Measurements from ENCODE around the gene ELAC1.
"Not testable (repeated sequence)": the region's sequence is repeated elsewhere in the genome, so short reads cannot be mapped to it uniquely, and the experiment has no call there.

Gene ELAC1, protein sequence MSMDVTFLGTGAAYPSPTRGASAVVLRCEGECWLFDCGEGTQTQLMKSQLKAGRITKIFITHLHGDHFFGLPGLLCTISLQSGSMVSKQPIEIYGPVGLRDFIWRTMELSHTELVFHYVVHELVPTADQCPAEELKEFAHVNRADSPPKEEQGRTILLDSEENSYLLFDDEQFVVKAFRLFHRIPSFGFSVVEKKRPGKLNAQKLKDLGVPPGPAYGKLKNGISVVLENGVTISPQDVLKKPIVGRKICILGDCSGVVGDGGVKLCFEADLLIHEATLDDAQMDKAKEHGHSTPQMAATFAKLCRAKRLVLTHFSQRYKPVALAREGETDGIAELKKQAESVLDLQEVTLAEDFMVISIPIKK

DNA sequence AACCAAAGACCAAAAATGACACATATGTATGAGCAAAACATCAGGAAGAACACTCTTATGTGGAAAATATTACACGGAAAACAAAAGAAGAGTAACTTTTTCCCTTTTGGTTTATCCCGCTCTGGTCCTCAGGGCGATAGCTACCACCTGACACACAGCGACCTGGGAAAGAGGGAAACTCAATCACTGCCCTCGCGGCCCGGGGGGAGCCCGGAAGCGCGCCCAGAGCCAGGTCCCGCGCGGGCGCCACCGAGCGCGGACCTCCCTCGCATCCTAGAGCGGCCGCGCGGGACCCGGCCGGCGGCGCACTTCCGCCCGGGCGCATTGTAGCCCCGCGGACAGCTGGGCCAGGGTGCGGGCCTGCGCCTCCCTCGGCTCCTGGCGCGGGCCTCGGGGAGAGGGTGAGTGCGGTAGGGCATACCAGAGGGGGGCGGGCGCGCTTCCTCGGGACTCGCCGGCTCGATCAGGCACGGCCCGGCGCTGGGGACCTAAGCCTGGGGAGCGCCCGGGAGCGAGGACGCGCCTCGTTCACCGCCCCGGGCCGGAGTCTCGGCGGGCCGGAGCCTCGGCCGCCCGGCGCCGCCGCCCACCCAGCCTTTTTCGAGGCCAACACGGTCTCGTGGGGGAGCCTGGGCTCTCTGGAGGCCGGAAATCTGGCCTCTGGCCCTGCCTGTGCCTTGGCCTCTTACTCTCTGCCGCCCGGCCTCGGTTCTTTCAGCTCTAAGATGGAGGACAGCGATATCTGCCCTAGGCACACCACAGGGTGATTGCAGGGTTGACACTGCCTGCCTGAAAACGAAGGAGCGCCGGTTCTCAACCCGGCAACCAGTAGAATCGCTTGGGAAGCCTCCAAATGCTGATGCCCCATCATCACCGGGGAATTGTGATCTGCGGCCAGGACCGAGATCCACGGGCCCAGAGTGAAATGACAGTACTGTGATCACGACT, at the start of gene ELAC1:
ELAC1 (plus strand) TSS at position 327 of the 948 bp plus-strand sequence. CDS start 6,365 bp downstream, outside the sequence.
- peak; percentile 88 for DNase-seq (ENCODE audit: low read depth)

DNA sequence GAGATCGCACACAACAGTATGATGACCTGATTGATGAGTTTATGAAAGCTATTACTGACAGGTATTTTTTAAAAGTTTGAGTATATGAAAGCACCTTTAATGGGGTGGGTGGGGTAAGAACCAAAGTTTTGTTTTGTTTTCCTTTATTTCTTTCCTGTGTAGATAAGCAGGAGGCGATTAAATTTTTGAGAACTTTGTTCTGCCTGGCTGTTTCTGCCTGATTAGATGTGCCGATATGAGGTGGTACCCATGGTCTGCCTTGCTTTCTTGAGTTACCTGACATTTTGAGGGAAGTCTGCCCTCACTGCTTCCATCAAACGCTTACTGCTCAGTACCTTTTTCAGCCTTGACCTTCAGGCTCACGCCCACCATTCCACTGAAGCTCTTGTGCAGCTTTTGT, 49.7 kb upstream of the ELAC1 start:
- DNase-seq (ENCODE audit: low read depth) = no peak

DNA sequence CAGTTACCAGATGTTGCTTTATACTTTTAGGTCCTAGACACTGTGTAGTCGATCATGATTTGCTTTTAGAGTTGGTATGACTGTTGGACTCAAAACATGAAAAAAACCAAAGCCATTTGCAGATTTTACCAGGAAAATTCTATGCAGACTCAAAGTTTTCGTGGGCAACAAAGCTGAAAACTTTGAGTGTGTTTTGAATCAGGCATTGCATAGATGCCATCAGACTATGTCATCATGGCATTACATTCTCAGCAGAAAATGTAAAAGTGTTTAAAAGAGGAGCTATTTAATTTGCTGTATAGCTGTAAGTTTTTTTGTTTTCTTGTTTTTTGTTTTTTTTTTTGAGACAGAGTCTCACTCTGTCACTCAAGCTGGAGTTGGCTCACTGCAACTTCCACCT, 43.5 kb upstream of the ELAC1 start:
- no peak for DNase-seq (ENCODE audit: low read depth)

DNA sequence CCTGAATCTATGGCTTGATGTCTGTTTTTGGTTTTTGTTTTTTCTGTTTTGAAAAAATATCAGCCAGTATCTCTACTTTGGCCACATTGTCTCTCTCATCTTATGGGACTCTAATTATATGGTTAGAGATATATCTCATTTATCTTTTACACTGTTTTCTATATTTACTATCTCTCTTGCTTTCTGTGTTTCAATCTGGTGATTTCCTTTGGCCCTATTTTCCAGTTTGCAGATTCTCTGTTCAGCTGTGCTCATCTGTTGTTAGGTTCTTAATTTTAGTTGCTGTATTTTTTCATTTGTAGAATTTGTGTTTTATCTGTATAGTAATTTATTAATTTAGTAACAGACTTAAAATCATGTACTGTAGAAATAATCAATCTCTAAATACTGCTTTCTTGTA, 41.3 kb upstream of the ELAC1 start:
- no peak for DNase-seq (ENCODE audit: low read depth)

DNA sequence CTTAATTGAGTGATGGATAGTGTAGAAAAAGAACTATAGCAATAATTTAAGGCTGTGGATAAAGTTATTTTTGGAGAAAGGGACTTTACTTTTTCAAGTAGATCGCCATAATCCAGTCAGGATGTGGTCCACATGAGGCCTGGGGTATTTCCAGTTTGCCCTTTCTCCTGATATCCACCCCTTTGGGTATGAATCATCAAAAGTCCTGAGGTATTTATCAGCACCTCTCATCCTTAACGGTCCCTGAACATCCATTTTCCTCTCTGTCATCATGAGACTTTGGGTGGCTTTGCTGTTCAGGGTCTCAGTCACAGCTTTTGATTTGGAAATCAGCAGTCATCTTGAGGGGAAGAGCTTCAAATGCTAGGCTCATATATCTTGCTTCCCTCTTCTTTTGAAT, 39.3 kb upstream of the ELAC1 start:
- DNase-seq (ENCODE audit: low read depth) = no peak

DNA sequence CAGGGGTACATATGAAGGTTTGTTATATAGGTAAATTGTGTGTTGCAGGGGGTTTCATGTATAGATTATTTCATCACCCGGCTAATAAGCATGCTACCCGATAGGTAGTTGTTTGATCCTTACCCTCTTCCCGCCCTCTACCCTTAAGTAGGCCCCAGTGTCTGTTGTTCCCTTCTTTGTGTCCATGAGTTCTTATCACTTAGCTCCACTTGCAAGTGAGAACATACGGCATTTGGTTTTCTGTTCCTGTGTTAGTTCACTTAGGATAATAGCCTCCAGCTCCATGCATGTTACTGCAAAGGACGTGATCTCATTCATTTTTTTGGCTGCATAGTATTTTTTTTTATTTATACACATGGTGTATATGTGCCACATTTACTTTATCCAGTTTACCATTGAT, 34.2 kb upstream of the ELAC1 start:
- no peak for DNase-seq (ENCODE audit: low read depth)

DNA sequence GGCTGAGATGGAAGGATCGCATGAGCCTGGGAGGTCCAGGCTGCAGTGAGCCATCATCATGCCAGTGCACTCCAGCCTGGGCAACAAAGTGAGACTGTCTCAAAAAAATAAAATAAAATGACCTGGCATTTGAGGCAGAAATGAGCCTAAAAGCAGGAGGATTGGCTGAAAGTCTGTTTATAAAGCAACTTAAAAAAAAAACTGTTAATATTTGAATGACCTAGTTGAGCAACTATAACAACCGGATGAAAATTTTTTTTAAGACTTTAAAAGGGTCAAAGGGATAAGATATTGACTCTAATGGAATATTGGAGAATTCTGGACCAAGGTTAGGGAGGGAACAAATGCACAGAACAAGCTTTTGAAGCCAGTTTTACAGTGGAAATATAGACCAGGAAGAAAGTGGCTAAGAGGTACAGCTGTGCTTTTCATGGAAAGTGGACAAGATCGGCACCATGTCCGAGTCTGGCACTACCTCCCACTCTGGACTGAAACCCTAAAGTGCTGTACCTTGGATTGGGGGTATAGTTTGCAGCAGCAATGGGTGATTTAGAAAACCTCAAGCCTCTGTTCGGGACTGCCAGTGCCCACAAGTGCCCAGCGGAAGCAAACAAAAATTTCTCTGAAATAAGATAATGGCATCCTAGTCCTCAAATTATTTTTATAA, 33.2 kb upstream of the ELAC1 start:
- no peak for DNase-seq (ENCODE audit: low read depth)

DNA sequence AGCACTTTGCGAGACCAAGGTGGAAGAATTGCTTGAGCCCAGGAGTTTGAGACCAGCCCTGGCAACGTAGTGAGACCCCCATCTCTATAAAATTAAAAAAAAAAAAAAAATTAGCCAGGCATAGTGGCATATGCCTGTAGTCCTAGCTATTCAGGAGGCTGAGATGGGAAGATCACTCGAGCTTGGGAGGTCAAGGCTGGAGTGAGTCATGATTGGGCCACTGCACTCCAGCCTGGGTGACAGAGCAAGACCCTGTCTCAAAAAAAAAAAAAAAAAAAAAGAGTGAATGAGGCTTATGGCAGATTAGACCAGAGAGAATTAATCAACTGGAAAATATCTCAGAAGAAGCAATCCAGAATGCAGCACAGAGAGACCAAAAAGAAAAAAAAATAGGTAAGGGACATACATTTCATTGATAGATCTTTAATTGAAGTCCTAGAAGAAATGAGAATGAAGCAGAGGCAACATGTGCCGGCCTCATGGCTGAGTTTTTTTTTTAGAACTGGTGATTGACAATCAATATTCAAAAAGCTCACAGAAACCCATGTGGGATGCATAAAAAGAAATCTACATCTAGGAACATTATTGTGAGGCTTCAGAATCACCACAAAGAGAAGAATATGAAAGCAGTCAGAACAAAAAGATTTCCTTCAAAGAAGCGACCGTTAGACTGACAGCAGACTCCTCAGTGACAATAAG, 32.2 kb upstream of the ELAC1 start:
- no peak for DNase-seq (ENCODE audit: low read depth)

DNA sequence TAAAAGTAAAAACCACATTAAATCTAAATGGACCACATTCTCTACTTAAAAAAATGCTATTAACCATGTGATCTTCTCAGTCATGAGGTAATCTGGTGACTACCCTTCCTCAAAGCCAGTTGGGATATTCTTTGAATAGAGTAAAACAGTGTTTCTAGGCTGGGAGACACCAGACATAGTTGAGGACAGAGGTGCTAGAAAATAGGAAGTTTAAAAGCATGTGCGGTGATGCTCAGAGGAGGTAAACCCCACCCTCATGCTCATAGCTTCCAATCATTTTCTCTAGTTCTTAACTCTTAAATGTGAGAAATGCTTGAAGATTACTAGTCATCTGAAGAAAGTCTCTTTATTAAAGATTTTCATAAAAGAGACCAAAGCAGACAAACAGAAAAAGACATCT, 30.7 kb upstream of the ELAC1 start:
- DNase-seq (ENCODE audit: low read depth) = no peak

DNA sequence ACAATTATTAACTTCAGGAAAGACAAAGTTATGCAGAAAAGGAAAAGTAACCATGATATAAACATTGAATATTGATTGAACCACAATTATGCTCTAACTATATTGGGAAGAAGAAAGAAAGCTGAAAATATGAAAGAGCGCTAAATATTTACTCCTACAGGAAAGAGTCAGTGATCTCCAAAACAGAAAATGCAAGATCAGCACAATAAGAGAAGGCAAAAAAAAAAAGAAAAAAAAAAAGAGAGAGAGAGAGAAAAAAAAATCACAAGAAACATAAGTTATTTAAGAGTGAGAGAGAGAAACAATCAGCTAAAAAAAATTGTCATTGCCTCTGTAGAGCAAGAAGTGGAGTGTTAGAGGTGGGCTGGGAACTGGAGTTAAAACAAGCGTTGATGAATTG, 28.9 kb upstream of the ELAC1 start:
- no peak for DNase-seq (ENCODE audit: low read depth)

DNA sequence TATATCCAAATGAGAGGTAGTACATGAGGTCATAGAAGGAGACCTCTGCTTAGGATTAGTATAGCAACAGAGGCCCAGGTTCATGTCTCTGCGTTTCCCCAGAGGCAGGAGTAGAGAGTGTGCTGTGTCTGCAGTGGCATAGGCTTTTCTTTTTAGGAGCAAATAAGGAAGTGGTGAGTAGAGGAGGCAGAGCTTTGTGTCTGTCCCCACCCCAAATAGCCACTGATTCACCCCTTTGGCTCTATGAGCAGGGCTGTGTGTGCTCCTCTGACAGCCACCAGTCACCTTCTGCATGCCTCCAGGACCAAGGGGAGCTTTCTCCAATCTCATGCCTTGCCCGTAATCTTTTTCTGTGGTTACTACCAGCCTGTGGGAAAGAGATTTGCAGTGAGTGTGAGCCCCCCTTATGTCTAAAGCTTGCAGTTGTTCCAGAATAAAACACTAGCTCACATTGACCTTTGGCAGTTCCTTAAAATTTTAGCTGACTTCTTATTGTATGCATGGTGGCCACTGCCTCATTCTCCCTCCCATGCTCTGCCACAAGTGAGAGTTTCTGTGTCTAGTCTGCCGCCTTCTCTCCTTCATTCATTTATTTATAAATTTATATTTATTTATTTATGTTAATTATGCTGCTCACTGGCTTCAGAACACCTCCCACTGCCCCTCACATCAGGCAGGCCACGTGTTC, 23.5 kb upstream of the ELAC1 start:
- no peak for DNase-seq (ENCODE audit: low read depth)

DNA sequence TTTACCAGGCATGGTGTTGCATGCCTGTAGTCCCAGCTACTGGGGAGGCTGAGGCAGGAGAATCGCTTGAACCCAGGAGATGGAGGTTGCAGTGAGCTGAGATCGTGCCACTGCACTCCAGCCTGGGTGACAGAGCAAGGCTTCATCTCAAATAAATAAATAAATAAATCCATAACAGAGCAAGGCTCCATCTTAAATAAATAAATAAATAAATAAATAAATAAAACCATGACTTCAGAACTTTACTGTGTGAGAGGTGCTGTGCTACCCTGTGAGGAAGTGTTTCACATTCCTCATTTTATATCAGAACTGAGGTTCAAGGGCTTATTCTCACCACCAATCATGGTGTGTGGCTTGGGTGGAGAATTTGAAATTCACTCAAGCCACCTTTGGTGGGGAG, 21.9 kb upstream of the ELAC1 start:
- DNase-seq (ENCODE audit: low read depth) = not testable (repeated sequence)

DNA sequence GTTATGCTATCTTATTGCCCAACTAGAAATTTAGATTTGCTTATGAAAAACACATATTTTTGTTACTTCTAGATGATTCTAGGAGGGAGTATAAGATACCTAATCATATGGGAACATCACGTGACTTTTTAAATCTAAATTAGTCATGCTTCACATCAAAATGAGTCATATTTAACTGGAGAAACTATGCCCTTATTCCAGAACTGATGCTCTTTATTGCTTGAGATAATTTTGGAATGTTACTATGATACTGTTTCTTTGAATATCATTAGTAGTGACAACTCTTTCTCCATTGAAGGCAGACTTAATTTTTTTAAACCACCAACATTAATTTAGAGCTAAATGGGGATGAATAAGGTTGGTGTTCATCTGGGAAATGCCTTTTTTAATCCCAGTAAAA, 19.9 kb upstream of the ELAC1 start:
- peak; percentile 16 for DNase-seq (ENCODE audit: low read depth)

DNA sequence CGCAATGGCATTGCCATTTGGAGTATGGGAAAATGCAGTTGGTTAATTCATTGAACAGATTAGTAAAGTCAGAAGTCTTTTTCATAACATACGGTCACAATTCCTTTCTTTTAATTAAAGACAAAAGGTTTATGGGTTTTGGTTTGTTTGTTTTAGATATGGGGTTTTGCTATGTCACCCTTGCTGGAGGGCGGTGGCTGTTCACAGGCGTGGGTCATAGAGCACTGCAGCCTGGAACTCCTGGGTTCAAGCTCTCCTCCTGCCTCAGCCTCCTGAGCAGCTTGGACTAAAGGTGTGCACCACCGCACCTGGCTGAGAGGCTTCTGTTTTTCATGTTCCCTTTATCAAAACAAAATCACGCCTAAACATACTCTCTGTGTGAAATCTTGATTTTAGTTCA, 18.7 kb upstream of the ELAC1 start:
- DNase-seq (ENCODE audit: low read depth) = no peak

DNA sequence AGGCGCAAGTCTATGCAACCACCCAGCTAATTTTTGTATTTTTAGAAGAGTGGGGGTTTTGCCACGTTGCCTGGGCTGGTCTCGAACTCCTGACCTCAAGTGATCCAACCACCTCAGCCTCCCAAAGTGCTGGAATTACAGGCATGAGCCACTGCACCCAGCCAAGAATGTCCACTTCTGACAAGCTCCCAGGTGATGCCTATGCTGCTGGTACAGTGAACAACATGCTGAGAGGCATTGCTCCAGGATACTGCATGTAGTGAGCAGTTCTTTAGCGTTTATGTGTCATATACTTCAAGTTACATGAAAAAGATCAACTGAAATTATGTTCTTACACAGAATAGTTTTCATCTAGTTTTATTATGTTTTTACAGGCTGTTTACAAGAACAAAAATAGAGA, 17.2 kb upstream of the ELAC1 start:
- no peak for DNase-seq (ENCODE audit: low read depth)

DNA sequence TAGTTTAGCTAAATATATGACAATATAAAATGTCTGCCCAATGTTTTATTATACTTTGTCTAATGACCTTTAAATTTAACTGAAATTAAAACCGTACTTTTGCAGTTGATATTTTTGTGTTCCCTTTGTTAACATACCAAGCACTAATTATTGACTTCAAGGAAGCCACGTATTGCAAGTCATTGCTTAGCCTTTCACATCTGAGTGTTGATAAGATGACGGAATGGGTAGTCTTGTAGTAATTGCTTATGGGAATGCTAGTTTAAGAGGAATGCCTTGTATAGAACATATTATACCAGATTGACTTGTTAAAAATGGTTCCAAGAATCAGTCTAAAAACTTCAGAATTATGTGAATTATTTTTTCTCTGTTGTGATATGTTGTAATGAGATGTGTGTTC, 14.0 kb upstream of the ELAC1 start:
- no peak for DNase-seq (ENCODE audit: low read depth)

DNA sequence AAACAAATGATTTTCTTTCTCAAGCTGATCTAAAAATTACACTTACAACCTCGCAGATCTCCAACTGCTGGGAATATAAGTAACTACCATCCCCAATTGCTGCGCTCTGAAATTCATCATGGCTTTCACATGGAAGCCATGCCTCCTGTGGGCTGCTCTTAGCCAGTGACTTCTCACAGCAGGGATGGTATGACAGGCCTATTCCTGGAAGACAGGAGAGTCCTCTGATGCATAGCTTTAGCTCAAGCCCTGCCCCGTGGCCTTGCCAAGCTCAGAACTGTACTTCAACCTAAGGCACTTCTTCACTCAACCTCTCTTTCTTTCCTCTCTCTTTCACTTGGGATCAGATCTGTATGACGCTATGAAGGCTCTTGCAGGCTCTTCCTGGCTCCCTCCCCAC, 12.6 kb upstream of the ELAC1 start:
- DNase-seq (ENCODE audit: low read depth) = no peak

DNA sequence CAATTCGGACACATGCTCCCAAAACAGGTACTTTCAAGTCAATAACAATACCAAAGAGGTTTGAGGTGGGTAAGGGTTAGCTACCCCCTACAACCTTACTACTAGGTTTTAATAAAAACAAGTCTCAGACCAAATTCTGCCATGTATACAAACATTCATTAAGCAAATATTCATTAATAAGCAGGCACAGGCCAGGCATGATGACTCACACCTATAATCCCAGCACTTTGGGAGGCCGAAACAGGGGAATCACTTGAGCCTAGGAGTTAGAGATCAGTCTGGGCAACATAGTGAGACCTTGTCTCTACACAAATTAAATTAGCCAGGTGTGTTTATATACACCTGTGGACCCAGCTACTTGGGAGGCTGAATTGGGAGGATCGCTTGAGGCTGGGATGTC, 11.7 kb upstream of the ELAC1 start:
- DNase-seq (ENCODE audit: low read depth) = no peak

DNA sequence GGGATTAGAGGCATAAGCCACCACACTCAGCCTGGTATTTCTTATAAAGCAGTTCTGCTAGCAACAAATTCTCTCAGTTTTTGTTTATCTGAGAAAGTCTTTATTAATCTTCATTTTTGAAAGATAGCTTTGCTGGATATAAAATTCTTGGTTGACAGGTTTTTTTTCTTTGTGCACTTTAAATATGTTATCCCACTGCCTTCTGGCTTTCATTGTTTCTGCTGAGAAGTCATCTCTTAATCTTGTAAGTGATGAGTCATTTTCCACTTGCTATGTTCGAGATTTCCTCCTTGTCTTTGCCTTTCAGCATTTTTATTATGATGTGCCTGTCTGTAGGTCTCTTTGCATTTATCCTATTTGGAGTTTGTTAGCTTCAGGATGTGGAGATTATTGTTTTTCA, 5.9 kb upstream of the ELAC1 start:
- DNase-seq (ENCODE audit: low read depth) = no peak

DNA sequence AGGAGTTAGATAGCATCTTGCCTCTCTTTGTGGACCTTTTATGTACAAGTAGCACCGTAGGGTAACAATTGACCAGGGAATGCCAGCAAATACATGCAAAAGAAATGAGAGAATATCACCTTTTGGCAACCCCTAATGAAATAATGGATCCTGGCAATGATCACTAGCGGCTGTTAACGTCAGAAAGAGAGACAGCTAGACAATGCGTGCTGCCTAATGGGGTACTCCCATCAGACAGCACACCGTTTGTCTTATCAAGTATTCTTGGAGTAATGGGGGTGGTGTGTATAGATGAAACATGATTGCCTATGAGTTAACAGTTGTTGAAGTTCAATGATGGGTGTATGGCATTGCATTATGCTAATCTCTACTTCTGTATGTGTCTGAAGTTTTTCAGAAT, 1.6 kb downstream of the ELAC1 start:
- DNase-seq (ENCODE audit: low read depth) = no peak

DNA sequence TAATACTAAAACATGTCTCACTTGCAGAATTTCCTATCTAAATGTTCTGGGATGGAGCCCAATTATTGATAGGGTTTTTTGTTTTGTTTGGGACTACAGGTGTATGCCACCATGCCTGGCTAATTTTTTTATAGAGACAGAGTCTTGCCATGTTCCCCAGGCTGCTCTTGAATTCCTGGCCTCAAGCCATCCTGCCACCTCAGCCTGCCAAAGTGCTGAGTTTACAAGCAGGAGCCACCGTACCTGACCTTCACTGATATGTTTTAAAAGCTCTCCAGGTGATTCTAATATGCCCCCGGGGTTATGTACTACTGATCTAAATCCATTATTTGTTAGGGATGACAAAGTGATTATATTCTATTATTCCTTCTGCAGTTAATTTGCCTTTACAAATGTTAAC, 2.2 kb downstream of the ELAC1 start:
- no peak for DNase-seq (ENCODE audit: low read depth)

DNA sequence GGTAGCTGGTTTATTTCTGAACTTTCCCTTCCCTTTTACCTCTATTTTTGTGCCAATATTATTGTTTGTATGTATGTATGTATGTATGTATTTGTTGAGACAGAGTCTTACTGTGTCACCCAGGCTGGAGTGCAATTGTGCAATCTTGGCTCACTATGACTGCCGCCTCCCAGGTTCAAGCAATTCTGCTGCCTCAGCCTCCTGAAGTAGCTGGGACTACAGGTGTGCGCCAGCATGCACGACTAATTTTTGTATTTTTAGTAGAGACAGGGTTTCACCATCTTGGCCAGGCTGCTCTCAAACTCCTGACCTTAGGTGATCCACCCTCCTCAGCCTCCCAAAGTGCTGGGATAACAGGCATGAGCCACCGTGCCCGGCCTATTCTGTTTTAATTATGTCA, 4.6 kb downstream of the ELAC1 start:
- not testable (repeated sequence) for DNase-seq (ENCODE audit: low read depth)

Measured in fibroblast of gingiva (primary cell).